Uterus (tissue), 4 donors: ENCODE results near the gene WDR5. TPM values are rescaled to one million over a fixed set of nuclear protein-coding genes. Genes with fewer than 3 reads are reported as not detected.

Source experiments
- DNase-seq, 2 donors: peaks; one replicate each; pipeline ENCODE4 v3.0.0-alpha.2; 2019 to 2020
- H3K27ac ChIP-seq, 2 donors: fragments of 200-600 bp; sonication (generic); 1 replicate in 1 of 2; 2 replicates in 1 of 2; pipeline ENCODE4 v1.5.1; 2016 to 2018
- H3K27me3 ChIP-seq, 2 donors: fragments of 200-600 bp; sonication (generic); one replicate each; pipeline ENCODE4 v1.5.1; 2018 to 2019; ENCODE audit warnings: control low read depth in 1 of 2
- H3K36me3 ChIP-seq, 2 donors: fragments of 200-600 bp; sonication (generic); one replicate each; pipeline ENCODE4 v1.5.1; 2019; ENCODE audit warnings: control low read depth in 1 of 2
- H3K4me1 ChIP-seq, 2 donors: fragments of 200-600 bp; sonication (generic); one replicate each; pipeline ENCODE4 v1.5.1; 2018 to 2019; ENCODE audit warnings: control low read depth in 1 of 2
- H3K4me3 ChIP-seq, 2 donors: fragments of 200-600 bp; sonication (generic); 1 replicate in 1 of 2; 2 replicates in 1 of 2; pipeline ENCODE4 v1.5.1; 2018 to 2019; ENCODE audit warnings: mild to moderate bottlenecking in 1 of 2
- H3K9me3 ChIP-seq, 2 donors: fragments of 200-600 bp; sonication (generic); one replicate each; pipeline ENCODE4 v1.5.1; 2019; ENCODE audit warnings: control low read depth in 1 of 2
- CTCF ChIP-seq, 4 experiments: fragments of 200-600 bp in 2 of 4; fragments of 450-650 bp in 2 of 4; sonication (generic) in 2 of 4; IDR thresholded peaks; one replicate each; pipeline ENCODE4 v1.5.1; 2016 to 2019; ENCODE audit warnings: antibody characterized with exemption in 4 of 4, mild to moderate bottlenecking in 2 of 4, moderate library complexity in 1 of 4
- POLR2A ChIP-seq, 2 donors: fragments of 450-650 bp; IDR thresholded peaks; one replicate each; pipeline ENCODE4 v1.6.1; 2016; ENCODE audit warnings: antibody characterized with exemption in 2 of 2, mild to moderate bottlenecking in 1 of 2, moderate library complexity in 1 of 2
- intact Hi-C: fragments of 100-400 bp; cut with DNase I; formaldehyde crosslinking; loops from one replicate; pipeline ENCODE4 v1.15.1; 2023; ENCODE audit warnings: low total_unique reads
- total RNA-seq, 4 donors: library from RNA; depleted of rRNA in 3 of 4; stranded (reverse); fragments of >200 nt in 3 of 4; gene quantifications; one replicate each; pipeline versions ENCODE4 v1.1.0 to v1.2.4, GENCODE V29; 2014 to 2023
- donor health status: DM: yes; HTN: yes; CAD: no.

The WDR5 gene
- total RNA-seq, 4 donors from 2014 or later, result 2.9 to 30.5 (median 14.2) TPM

GRCh38 chr9:134203224-134203623 lies 67.3 kb downstream of the WDR5 start:
- H3K36me3 ChIP-seq, result no peaks in the 10 kb centered on the region
- no peak for DNase-seq
- intact Hi-C loops, result no loop called here
- TF ChIP-seq POLR2A (IDR thresholded peaks at IDR 0.05), result no peak
- no peak for TF ChIP-seq CTCF (IDR thresholded peaks at IDR 0.05)
- no peaks in the 10 kb centered on the region for H3K27me3 ChIP-seq
- H3K4me3 ChIP-seq, result no peak overlapping the region
- no peak overlapping the region for H3K27ac ChIP-seq
- no peaks in the 10 kb centered on the region for H3K9me3 ChIP-seq
- peaks cover 4 to 7% of the 10 kb centered on the region in 2 donors for H3K4me1 ChIP-seq

GRCh38 chr9:134204041-134204440 lies 68.2 kb downstream of the WDR5 start:
- no peak for DNase-seq

GRCh38 chr9:134204991-134205578 lies 69.2 kb downstream of the WDR5 start:
- intact Hi-C loops, result no loop called here
- Histone ChIP-seq H3K4me1 (peaks cover 4 to 7% of the 10 kb centered on the region in 2 donors), H3K9me3 (no peaks in the 10 kb centered on the region), H3K36me3 (no peaks in the 10 kb centered on the region), H3K27ac (peak overlapping the region in 1 of 2 donors; percentile 20), H3K4me3 (no peak overlapping the region), H3K27me3 (no peaks in the 10 kb centered on the region)
- no peak for TF ChIP-seq POLR2A (IDR thresholded peaks at IDR 0.05)
- no peak for TF ChIP-seq CTCF (IDR thresholded peaks at IDR 0.05)
- DNase-seq, result peak; percentile 19 to 45

More at GRCh38 chr9:134204041-134204440, 68.2 kb downstream of the WDR5 start:
- Histone ChIP-seq H3K27ac (no peak overlapping the region), H3K27me3 (no peaks in the 10 kb centered on the region), H3K36me3 (no peaks in the 10 kb centered on the region), H3K4me3 (no peak overlapping the region), H3K9me3 (no peaks in the 10 kb centered on the region), H3K4me1 (peaks cover 4 to 7% of the 10 kb centered on the region in 2 donors)
- intact Hi-C loops, result no loop called here
- no peak for TF ChIP-seq POLR2A (IDR thresholded peaks at IDR 0.05)

DNA sequence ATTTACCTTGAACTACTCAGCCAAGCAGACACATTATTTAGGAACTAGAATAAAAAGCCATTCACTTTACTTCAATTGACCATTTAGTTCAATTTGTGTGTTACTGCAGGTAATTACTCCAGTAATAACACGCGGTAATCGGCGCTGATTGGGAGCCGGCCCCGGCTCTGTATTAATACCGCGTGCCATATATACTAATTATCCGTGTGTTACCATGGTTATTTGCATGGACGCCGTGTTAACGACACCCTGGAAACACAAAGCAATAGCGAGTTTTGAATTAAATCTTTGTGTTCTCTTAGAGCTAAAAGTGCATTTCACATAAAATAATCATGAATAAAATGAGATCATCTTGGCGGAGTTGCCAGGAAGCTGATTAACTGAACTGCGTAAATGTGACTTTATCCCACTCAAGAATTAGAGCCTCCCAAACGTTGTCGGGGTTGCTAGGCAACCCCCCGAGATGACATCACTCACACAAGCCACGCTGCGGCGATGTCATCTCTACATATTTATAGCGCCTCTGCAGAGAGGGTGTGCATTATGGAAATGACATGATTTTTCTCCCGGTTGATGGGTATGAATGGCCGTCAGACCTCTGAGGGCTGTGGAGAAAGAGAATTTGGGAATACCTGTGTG lies 69.9 kb downstream of the WDR5 start:
- H3K4me1 ChIP-seq, result peaks cover 4 to 7% of the 10 kb centered on the region in 2 donors
- intact Hi-C loops, result no loop called here
- no peaks in the 10 kb centered on the region for H3K36me3 ChIP-seq
- DNase-seq, result peak; percentile 83 to 89
- H3K9me3 ChIP-seq, result no peaks in the 10 kb centered on the region
- H3K27me3 ChIP-seq, result no peaks in the 10 kb centered on the region
- H3K4me3 ChIP-seq, result no peak overlapping the region
- TF ChIP-seq CTCF (IDR thresholded peaks at IDR 0.05) (no peak), POLR2A (IDR thresholded peaks at IDR 0.05) (no peak)
- H3K27ac ChIP-seq, result peak overlapping the region in 1 of 2 donors; percentile 20

GRCh38 chr9:134206311-134207300 lies 70.7 kb downstream of the WDR5 start:
- TF ChIP-seq POLR2A (IDR thresholded peaks at IDR 0.05) (no peak), CTCF (IDR thresholded peaks at IDR 0.05) (no peak)
- Histone ChIP-seq H3K4me3 (no peak overlapping the region), H3K27me3 (no peaks in the 10 kb centered on the region), H3K27ac (no peak overlapping the region), H3K36me3 (no peaks in the 10 kb centered on the region), H3K4me1 (peaks cover 4 to 7% of the 10 kb centered on the region in 2 donors), H3K9me3 (no peaks in the 10 kb centered on the region)
- intact Hi-C loops, result no loop called here
- peak; percentile 13 to 16 for DNase-seq
